ENCODE measurements around the gene PIK3CB.
"Not testable (repeated sequence)": the region's sequence is repeated elsewhere in the genome, so short reads cannot be mapped to it uniquely, and the experiment has no call there.

The PIK3CB gene

DNA sequence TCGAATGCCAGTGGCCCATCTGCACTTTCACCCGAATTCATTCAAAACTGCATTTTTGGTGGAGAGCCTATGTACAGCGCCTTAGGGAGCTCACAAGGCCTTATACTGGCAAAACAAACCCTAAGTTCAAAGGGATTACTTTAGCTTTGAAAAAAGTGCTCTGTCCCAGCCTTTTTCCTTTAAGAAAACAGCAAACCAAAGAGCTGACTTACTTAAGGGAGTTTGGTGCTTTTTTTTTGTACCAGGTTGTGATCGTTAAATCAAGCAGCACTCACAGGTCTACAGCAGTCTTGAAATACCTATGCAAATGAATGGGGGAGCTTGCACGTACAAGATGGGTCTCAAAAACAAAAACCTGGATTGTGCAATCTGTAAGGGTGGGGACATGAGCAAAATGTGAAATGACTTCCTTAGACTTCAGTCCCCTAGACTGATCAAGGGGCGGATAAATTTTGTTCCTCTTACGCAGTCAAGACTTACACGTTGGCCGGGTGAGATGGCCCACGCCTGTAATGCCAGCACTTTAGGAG, 11.6 kb upstream of the PIK3CB start:
- DNase-seq, result no peak

DNA sequence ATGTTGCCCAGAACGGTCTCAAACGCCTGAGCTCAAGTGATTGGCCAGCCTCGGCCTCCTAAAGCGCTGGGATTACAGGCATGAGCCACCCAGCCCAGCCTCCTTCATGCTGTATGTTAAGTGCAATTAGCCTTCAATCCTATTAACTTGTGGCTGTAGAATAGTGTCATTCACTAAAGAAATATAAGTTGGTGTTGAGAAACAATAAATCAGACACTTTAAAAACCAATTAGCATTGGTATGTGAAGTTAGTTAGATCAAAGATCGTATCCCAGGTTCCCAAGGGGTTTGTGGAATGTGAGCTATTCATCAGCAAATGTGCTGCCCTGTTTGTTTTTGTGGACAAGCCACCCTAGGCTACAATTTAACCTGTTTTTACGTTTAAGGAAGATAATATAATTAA, 11.0 kb upstream of the PIK3CB start:
- no peak for DNase-seq

DNA sequence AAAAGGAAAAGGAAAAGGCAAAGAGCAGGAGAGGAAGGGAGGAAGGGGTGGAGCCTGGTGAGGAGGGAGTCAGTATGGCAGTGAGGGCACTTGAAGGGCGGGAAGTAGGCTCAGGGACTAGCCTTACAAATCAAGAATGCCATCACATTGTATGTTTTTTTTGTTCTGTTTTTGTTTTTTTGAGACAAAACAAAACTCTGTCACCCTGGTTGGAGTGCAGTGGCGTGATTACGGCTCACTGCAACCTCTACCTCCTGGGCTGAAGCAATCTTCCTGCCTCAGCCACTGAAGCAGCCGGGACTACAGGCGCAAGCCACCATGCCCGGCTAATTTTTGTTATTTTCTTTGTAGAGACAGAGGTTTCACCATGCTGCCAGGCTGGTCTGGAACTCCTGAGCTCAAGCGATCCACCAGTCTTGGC, 10.5 kb upstream of the PIK3CB start:
- no peak for DNase-seq

DNA sequence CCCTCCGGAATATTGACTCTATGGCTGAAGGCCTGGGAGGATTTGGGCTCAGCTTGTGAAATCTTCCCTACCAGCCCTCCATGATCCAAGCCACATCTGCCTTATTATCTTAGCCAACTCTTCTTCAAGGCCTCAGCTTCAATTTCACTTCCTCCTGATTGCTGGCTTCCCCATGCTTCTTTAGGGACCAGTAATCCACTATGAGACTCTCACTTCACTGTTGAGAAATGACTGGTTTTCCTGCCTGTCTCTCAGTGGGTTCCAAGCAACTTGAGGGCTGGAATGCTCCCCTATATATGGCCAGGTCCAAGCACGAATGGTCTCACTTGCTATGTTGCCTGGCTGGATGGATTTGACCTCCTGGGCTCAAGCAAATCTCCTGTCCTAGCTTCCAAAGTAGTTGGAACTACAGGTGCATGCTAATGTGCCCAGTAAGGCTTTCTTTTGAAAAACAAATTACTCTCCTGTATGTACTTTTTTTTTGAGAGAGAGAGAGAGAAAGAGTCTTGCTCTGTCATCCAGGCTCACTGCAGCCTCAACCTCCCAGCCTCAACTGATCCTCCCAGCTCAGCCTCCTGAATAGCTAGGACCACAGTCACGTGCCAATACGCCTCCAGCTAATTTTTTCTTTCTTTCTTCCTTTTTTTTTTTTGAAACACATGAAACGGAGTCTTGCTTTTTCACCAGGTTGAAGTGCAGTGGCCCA, 7.9 kb upstream of the PIK3CB start:
- DNase-seq, result no peak

DNA sequence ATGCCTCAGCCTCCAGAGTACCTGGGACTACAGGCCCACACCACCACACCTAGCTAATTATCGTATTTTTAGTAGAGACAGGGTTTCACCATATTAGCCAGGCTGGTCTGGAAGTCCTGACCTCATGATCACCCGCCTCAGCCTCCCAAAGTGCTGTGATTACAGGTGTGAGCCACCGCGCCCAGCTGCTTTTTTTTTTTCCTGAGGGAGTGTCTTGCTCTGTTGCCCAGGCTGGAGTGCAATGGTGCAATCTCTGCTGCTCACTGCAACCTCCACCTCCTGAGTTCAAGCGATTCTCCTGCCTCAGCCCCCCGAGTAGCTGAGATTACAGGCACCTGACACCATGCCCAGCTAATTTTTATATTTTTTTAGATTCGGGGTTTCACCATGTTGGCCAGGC, 3.7 kb upstream of the PIK3CB start:
- DNase-seq, result not testable (repeated sequence)

DNA sequence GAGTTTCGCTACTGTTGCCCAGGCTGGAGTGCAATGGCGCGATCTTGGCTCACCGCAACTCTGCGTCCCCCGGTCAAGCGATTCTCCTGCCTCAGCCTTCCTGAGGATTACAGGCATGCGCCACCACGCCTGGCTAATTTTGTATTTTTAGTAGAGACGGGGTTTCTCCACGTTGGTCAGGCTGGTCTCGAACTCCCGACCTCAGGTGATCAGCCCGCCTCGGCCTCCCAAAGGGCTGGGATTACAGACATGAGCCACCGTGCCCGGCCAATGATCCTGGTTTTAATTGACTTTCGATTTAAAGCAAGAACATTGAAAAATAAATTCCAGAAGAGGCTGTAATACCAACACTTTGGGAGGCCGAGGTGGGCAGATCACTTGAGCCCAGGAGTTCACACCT, 1.1 kb upstream of the PIK3CB start:
- DNase-seq, result not testable (repeated sequence)

DNA sequence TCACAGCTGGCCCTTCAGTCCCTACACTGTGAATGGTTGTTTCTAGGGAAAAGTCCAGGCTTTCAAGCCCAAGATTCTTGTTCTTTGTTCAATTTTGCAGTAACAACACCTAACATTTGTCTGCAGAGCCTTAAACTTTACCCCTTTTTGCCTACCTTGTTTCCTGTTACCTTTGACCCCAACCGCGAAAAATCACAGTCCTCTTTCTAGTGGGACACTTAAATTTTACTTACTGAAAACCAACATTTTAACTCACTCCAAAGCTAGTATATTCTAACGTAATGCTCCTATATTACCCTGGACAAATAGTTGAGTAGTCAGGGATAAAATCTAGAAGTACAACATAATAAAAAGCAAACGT, 649 bp upstream of the PIK3CB start:
- DNase-seq, result peak; percentile 47

DNA sequence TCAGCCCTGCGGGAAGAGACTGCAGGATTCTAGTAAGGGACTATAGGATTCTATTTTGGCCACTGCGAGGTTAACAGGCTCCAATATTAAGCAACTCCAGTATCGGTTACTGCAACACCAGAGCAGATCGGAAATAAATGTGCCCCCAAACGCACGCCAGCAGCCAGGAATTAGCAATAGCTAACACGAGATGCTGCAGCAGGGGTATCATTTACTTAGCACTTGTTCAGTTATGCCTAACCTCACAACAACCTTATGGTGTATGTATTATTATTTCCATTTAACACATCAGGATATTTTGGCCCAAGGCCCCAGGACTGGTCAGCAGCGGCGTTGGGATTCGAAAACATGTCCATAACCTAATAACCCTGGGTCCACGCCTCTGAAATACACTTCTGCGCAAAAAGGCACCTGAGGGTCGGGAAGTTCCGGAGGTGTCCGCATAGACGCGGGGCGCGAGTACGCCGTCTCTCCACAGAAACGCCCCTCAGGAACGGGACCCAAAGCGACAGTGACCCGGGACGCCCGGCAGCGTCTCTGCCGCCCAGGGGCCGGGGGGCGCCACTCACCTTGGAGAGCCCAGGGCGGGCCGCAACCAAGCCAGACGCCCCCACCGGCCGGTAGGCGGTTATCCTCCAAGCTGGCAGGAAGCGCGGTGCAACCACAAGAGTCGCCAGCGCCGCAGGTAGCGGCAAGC, 681 bp downstream of the PIK3CB start:
- peak; percentile 72 for DNase-seq

DNA sequence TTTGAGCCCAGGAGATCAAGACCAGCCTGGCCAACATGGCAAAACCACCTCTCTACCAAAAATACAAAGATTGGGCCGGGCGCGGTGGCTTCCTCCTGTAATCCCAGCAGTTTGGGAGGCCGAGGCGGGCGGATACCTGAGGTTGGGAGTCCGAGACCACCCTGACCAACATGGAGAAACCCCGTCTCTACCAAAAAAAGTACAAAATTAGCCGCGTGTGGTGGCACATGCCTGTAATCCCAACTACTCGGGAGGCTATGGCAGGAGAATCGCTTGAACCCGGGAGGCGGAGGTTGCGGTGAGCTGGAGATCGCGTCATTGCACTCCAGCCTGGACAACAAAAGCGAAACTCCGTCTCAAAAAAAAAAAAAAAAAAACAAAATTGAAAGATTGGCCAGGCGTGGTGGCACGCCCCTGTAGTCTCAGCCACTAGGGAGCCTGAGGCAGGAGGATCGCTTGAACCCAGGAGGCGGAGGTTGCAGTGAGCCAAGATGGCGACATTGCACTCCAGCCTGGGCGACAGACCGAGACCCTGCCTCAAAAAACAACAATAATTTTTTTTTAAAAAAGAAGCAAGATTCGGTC, 2.2 kb downstream of the PIK3CB start:
- not testable (repeated sequence) for DNase-seq

DNA sequence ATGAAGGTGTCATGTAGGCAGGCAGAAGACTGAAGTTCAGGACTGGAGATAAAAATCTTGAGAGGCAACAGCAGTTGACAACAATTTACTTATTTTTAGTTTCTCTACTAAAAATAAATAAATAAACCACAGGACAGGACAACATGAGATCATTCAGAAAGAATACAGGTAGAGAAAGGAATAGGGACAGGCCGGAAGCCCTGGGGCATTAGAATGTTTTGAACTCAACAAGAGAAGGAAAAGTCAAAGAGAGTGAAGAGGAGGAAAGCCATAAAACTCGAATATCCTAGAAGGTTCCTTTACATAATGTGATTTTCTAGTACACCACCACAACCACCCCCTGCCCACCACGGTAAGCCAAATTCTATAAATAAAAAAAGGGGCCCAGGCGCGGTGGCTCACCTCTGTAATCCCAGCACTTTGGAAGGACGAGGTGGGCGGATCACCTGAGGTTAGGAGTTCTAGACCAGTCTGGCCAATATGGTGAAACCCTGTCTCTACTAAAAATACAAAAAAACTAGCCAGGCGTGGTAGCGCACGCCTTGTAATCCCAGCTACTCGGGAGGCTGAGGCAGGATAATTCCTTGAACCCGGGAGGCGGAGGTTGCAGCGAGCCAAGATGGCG, 4.7 kb downstream of the PIK3CB start:
- no peak for DNase-seq

DNA sequence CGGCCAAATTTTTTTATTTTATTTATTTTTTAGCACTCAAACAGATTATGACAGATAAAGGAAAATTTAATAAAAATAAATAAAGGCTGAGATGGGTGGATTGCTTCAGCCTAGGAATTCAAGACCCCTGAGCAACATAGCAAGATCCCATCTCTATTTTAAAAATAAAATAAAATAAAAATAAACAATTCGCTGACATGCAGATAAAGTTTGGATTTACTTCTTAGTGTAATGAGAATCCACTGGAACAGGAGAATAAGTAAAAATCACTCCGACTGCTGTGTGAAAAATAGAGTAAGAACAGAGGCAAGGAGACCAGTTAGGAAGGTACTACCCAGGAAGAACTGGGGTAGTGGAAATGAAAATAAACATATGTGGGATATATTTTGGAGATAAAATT, 5.6 kb downstream of the PIK3CB start:
- no peak for DNase-seq

DNA sequence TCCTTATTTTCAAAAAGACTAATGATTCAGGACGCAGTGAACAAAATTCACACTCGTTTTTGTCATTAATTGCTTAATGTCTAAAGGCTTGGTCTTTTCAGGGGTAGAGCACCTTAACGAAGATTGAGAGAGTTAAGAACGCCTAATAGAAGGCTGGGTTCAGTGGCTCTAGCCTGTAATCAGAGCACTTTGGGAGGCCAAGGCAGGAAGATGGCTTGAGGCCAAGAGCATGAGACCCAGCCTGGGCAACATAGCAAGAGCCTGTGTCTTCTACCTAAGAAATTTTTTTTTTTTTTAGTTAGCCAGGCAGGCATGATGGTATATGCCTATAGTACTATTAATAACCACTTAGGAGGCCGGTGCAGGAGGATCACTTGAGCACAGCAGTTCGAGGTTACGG, 7.5 kb downstream of the PIK3CB start:
- no peak for DNase-seq

DNA sequence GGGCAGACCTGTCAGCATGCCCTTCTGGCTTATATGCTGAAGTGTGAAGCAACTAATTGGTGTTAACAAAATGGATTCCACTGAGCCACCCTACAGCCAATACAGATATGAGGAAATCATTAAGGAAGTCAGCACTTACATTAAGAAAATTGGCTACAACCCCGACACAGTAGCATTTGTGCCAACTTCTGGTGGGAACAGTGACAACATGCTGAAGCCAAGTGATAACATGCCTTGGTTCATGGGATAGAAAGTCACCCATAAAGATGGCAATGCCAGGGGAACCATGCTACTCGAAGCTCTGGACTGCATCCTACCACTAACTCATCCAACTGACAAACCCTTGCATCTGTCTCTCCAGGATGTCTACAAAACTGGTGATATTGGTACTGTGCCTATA, 9.4 kb downstream of the PIK3CB start:
- no peak for DNase-seq

DNA sequence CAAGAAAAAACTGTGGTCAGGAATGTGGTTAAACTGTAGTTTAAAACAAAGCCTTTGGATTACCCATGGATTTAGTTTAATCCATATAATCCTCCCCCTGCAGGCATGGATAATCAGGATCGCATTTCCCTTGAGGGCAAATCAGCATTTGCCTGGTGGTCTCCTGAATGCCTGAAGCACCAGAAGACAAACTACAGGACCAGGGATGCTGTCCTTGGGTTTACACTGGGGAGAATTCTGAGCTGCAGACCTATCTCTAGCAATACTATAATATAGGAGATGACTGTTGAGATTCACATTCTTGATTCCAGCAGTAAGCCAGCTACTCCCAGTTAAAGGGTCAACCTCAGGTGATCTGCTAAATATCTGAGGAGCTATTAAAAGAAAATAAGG, 10.6 kb downstream of the PIK3CB start:
- DNase-seq, result no peak

DNA sequence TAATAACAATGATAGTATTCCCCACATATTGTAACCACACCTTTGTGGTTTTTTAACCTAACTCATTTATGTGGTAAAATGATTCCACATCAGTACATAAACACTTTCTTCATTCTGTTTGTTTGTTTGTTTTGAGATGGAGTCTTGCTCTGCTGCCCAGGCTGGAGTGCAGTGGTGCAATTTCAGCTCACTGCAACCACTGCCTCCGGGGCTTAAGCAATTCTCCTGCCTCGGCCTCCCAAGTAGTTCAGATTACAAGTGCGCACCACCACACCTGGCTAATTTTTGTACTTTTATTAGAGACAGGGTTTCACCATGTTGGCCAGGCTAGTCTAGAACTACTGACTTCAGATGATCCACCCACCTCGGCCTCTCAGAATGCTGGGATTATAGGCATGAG, 14.3 kb downstream of the PIK3CB start:
- not testable (repeated sequence) for DNase-seq

DNA sequence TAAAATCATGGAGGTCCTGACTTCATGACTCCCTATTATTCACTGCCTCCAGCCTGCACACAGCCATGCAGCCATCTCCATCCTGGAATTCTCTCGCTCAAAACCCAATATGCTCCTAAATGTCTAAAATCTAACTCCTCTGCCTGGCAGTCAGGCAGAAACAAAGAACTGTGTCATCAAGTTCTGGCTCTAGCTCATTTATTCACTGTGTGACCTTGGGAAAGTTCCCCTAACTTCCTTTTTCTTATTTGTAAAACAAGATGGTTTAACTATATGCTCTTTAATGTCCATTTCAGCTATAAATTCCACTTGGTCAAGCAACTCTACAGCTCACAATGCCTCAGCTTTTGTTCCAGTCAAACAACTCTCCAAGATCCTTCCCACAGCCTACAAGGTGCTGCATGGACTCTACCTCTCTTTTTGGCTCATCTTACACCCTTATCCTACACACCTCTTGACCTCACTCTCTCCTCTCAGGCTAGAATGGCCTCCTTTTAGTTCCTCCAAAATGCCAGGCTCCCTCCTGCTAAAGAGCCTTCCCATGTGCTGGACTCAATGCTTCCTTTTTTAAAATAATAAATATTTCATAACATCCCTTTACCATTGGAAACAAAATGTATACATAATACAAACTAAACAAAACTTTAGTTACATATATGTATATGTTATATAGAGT, 16.4 kb downstream of the PIK3CB start:
- no peak for DNase-seq

DNA sequence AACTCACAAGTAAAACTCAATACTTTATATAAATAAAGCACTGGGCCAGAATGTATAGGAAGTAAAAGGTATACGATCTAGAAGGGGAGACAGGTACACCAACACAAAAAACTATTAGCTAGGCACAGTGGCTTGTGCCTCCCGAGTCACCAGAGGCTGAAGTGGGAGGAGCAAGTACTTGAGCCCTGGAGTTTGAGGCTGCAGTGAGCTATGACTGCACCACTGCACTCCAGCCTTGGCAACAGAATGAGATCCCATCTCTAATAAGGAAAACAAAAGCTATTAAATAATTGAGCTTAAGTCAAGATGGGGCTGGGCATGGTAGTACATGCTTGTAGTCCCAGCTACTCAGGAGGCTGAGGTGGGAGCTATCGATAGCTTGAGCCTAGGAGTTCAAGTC, 17.0 kb downstream of the PIK3CB start:
- no peak for DNase-seq

DNA sequence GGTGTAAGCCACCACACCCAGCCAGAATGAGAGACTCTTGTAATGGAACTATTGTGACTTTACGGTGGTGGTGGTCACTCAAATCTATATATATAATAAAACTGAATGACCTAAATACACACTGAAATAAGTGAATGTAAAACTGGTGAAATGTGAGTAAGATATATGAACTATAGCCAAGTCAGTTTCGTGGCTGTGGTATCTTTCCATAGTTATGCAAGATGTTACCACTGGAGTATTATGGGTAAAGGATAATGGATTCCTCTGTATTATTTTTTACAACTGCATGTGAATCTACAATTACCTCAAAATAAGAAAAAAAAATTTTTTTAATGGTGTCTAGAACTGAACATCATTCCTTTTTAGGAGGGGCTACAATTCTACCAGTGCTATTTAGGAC, 21.9 kb downstream of the PIK3CB start:
- no peak for DNase-seq

DNA sequence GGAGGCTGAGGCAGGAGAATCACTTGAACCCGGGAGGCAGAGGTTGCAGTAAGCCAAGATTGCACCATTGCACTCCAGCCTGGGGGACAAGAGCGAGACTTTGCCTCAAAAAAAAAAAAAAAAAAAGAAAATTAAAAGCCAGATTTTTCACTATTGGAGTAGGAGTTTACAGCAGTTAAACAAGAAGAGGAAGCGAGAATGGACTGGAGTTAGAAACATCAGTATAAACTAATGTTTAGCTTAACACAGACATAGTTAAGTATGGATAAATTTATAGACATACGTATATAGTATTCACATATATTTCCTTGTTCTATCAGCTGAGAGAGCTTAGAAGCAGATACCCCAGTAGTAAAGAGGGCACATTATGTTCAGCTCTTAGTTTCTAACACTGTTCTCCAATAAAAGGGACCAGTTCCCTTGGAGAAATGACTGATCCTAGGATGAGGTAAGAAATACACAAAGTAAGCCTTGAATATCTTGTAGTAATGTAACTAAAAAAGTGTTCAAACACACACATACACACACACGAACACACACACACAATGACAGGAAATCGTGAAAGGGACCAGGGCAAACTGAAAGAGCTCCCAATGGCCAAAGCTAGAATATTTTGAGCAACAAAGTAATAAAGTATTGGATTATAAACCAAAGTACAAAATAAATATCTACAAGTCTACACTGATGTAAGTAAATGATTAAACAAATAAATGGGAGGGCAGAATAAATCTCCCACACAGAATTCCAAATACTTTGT, 25.1 kb downstream of the PIK3CB start:
- no peak for DNase-seq

DNA sequence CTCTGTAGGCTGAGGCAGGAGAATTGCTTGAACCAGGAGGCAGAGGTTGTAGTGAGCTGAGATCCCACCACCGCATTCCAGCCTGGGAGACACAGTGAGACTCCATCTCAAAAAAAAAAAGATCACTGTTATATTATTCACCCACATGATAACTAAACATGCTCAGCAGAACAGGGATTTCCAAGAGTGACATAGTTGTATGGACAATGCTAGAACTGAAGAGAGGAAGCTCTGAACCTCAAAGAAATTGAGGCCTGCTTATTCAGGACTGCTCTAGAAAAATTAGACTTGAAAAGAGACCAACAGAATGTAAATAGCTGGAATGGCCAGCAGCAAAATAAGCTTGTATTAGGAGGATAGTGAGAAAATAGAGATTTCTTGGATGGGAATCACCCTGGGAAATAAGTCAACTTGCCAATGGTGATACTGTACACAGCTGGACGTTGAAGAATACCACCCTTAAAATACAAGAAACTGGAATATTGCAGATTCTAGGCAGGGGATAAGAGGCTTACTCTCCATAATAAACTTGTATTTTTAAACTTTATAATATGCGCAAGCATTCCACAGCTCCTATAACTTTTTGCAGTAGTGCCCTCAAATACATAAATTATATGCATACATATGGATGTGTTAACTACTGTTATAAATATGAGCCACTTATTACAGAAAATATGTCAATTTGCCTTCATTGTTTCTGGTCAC, 28.2 kb downstream of the PIK3CB start:
- DNase-seq, result no peak

DNA sequence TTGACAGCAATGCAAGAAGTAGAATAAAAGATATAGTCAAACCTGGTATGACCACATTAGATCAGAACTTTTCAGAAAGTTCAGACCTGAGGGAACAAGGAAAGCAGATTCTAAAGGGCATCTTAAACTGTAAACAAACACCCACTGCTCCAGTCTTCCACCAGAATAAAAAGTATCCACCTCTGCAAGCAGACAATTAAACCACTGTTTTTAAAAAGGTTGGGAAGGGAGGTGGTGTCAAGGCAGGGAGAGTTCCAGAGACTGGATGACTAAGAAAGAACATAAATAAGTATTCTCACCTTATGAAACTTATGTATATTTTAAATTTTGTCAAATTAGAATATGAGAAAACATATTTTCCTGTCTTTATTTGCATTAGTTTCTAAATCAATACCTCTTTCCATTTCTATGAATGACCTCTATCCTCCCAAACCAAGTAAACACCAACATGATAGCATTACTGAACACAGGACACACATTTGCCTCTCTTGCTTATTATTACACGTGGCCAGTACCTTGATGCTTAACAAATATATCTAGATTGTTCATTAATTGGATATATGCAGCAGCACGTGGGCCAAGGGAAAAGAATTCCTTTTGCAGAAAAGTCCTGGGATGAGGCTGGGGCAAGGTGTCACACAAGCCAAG, 31.6 kb downstream of the PIK3CB start:
- DNase-seq, result no peak
